Activated CD8-positive, alpha-beta memory T cell treated with anti-CD3 and anti-CD28 coated beads, Interleukin-2, amount 50 U/mL, for 1 hour (primary cell): Measurements from ENCODE around the gene SEMA4A.
A peak's percentile ranks its signal among the peaks of the same experiment; 100 is the strongest.
"Not testable (repeated sequence)": the region's sequence is repeated elsewhere in the genome, so short reads cannot be mapped to it uniquely, and the experiment has no call there.

Experiments used
- DNase-seq: peaks from one replicate; pipeline ENCODE4 v3.0.0-alpha.2; 2020; ENCODE audit errors: extremely low read depth

The SEMA4A gene

GRCh38 chr1:156153362-156153761 lies at the start of gene SEMA4A:
Gene SEMA4A (plus strand): TSS chr1:156153585. CDS start chr1:156154579, 994 bp downstream.
- no peak for DNase-seq

DNA sequence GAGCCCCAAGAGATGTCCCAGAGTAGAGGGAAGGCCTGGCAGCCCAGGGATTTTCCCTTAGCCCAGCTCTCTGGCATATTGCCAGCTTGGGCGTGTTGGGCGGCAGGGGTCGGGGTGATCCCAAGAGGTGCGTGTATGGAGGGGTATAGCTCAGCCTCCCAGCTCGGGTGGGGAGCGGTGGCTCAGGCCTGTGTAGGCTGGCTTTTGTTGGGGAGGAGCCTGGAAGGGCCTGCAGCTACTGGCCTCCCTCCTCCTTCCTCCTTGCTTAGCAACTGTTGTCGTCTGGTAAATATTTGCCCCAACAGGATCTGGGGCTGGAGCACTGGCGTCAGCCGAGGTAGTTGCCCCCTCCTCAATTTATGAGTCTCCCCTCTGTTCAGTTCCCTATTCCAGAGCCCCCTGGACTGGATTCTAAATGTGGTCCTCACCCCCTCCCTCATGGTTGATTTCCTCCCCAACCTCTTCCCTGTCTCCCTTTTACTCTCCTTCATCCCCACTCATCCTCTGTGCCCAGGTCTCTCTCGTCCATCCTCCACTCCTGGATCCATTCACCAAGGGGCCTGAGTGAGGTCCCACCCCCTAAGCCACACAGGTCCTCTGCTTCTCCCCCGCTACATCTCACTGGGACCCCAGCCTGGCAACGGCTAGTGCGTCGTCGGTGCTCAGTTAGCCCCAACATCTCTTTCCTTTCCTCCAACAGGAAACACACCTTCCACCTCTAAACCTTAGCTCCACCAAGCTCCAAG lies 49.1 kb upstream of the SEMA4A start:
- no peak for DNase-seq

- no peak for DNase-seq
These were observed 48.2 kb upstream of the SEMA4A start for GRCh38 chr1:156104861-156105832.

- DNase-seq = no peak
These were observed 46.5 kb upstream of the SEMA4A start for GRCh38 chr1:156106624-156107488.

DNA sequence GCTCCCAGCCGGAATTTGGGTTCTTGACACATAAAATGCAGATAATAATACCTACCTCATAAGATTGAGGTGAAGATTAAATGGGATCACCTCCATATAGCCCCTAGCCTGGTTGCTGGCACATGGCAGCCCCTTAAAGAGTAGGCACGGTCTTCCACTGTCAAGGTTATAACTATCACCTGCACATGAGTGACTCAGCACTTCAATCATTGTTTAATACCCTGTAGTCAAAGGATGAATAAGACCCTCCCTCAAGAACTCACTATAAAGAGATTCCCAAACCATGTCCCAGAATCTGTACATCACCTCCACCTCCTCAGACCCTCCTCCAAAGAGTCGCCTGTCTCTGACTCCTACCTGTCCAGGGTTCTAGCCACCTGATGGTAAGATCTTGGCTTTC lies 45.3 kb upstream of the SEMA4A start:
- DNase-seq = no peak

- no peak for DNase-seq
These were observed 44.6 kb upstream of the SEMA4A start for GRCh38 chr1:156108664-156109241.

DNA sequence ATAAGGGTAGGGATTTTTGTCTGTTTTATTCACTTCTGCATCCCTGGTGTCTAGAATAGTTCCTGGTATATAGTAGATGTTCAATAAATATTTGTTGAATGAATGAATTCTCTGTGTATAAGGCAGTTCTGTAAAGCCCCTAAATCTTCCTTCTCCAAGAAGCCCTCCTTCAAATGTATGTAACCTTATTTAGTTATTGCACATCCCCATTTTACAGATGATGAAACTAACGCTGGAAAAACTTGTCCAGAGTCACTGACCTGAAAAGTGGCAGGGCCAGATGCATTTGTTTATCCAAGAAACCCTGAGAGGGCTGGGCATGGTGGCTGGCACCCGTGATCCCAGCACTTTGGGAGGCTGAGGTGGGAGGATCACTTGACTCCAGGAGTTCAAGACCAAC lies 43.1 kb upstream of the SEMA4A start:
- no peak for DNase-seq

GRCh38 chr1:156111355-156111962 lies 41.9 kb upstream of the SEMA4A start:
- DNase-seq = no peak

DNA sequence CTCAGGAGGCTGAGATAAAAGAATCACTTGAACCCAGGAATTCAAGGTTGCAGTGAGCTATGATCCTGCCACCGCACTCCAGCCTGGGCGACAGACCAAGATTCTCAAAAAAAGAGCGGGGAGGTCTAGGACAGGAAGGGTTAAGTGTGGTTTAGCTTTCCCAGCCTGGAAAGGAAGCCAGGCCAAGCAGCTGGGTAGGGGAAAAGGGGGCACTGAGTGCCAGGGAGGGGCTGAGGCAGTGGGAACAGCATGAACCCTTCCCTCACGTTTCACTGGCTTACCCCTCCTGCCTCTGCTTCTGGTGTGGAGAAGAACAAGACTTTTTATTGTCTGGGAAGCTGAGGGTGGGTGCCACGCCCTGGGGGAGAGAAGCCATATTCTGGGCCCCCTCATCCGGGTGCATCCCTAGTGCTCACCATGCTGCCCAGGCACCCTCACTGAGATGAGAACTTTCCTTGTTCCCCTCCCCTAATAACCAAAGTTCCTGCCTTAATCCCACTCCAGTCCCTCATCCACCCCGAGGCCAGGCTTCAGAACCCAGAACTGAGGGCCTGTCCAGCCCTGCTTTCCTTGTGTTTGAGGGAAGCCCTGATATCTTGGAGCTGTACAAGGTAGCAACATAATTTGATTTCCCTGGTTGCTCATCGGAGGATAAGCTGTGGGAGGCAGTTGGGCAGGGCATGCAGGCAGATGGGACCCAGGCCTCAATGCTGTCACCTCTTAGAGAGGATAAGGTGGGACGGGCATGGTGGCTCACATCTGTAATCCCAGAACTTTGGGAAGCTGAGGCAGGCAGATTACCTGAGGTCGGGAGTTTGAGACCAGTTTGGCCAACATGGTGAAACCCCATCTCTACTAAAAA lies 40.9 kb upstream of the SEMA4A start:
- no peak for DNase-seq

GRCh38 chr1:156113282-156113950 lies 40.0 kb upstream of the SEMA4A start:
- no peak for DNase-seq

- DNase-seq = peak; percentile 77
These were observed 39.1 kb upstream of the SEMA4A start, which contains the start of gene LMNA for GRCh38 chr1:156114101-156114918. Gene LMNA (plus strand): TSS chr1:156114711. CDS start chr1:156114919, 208 bp downstream.

- no peak for DNase-seq
These were observed 38.4 kb upstream of the SEMA4A start for GRCh38 chr1:156114919-156115513.

DNA sequence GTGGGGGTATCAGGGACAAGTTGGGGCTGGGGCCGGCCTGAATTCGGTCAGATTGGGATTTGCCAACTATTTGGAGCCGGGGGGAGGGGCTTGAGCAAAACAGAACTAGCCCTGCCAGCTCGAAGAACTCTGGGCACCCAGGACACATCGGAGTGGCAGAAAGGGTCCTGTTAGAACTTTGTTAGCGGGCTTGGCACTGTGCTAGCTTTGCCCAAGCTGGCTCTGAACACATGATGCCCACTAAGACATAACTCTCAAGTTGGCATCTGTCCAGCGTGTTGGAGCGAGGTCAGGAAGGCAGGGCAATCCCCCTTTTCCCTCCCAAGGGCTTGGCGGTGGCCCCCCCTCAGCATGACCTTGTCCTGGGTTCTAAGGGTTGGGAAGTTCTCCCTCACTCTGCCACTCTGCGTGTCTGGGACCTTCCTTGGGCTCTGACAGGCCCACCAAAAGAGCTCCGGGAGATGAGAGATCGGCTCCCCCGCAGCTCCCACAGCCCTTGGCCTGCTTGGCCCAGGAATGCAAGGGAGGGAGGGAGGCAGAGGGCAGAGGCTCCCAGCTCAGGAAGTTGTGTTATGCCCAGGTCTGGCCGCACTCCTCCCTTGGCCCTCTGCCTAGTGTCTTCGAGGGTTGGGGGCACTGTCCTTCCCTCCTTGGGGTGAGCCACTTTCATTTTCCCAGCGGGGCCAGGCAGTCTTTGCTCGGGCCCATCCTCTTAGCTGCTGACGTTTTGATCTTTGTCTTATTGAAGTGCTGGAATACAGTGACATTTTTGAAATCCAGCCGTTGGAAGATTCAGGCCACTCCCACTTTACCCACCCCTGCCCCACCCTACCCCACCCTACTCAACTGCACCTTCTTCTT lies 37.6 kb upstream of the SEMA4A start:
- DNase-seq = no peak

GRCh38 chr1:156116731-156117130 lies 36.7 kb upstream of the SEMA4A start:
- not testable (repeated sequence) for DNase-seq

DNA sequence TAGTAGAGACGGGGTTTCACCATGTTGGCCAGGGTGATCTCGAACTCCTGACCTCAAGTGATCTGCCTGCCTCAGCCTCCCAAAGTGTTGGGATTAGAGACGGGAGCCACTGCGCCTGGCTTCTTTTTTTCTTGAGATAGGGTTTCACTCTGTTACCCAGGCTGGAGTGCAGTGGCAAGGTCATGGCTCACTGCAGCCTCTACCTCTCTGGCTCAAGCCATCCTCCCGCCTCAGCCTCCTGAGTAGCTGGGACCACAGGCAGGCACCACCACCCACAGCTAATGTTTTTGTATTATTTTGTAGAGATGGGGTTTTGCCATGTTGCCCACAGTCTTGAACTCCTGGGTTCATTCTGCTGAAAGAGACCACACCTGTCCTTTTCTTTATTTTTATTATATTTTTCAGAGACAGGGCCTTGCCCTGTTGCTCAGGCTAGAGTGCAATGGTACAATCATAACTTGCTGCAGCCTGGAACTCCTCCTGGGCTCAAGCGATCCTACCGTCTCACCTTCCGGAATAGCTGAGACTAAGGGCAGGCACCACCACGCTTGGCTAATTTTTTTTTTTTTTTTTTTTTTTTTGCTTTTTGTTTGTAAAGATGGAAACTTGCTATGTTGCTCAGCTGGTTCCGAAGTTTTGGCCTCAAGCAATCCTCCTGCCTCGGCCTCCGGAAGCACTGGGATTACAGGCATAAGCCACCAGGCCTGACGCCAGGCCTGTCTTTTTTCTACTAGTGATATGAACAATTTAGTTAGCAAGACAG lies 35.8 kb upstream of the SEMA4A start:
- no peak for DNase-seq

- no peak for DNase-seq
These were observed 35.1 kb upstream of the SEMA4A start for GRCh38 chr1:156118177-156118868.
